T-helper 9 cell (primary cell): ENCODE data around the gene CNNM4.

Experiments used
- DNase-seq: peaks from one replicate; pipeline ENCODE4 v3.0.0-alpha.2; 2020

The CNNM4 gene

DNA sequence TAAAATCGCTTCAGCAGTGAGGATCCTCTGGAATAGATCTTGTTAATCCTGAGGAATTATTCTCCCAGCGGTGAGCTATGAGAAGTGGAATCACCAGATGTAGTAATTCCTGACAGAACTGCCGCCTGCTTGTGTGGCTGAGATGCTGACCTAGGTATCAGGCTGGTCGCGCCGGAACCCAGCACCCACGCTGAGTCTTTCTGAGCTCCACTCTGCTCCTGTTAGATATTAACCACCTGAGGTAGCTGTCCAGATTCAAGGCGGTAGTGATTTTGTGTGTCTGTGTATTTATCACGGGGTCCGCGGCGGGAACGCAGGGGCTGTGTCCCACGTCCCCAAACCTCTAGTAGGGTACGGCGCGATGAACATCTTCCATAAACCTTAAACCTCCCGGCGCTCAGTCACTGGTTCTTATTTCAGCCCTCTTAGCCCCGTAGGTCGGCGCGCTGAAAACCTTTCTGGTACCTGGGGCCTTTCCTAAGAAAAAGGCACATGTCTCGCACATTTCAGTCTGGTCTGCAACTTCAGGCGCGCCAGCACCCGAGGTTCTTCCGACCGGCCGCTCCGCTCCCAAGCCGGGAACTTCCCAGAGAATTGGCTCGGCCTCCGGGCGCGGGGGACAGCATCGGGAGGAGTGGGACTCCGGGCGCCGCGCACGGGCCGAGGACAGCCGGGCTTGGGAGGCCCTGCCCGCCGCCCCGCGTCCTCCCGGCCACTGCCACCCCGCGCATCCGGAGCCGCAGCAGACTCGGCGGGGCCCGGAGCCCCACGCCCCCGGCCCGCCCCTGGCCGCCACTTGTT lies 54.8 kb downstream of the CNNM4 start:
- no peak for DNase-seq

DNA sequence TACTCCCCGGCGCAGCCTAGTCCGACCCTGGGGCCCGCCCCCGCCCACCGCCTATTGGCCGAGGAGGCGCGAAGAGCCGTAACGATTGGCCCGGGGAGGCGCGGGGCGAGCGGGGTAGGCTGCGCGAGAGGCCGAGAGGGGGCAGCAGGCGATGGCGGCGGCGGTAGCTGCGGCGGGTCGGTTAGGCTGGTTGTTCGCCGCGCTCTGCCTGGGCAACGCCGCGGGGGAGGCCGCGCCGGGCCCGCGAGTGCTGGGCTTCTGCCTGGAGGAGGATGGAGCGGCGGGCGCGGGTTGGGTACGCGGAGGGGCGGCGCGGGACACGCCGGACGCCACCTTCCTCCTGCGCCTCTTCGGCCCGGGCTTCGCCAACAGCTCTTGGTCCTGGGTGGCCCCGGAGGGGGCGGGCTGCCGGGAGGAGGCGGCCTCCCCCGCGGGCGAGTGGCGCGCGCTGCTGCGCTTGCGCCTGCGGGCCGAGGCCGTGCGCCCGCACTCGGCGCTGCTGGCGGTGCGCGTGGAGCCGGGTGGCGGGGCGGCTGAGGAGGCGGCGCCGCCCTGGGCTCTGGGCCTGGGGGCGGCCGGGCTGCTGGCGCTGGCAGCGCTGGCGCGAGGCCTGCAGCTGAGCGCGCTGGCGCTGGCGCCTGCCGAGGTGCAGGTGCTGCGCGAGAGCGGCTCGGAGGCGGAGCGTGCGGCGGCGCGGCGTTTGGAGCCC lies 55.6 kb downstream of the CNNM4 start, which contains the start of gene CNNM3:
Gene CNNM3 (plus strand): TSS at position 142 of the 709 bp plus-strand sequence. CDS start 10 bp downstream, at position 152.
- DNase-seq, result peak; percentile 93

- DNase-seq, result no peak
Observed at GRCh38 chr2:96816836-96817702, 56.4 kb downstream of the CNNM4 start.

DNA sequence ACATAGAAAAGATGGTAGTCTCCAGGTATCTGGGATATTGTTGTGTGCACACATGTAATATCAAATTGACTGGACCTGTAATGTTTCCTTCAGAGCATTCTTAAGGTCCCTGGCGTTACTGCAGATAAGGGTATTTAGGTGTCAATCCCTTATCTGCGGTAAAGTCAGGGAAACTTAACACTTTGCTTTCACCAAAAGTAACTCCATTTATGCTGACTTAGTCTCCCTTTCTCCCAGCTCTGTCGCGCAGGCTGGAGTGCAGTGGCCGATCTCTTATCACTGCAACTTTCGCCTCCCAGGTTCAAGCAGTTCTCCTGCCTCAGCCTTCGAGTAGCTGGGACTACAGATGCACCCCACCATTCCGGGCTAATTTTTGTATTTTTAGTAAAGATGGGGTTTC lies 57.2 kb downstream of the CNNM4 start:
- no peak for DNase-seq

DNA sequence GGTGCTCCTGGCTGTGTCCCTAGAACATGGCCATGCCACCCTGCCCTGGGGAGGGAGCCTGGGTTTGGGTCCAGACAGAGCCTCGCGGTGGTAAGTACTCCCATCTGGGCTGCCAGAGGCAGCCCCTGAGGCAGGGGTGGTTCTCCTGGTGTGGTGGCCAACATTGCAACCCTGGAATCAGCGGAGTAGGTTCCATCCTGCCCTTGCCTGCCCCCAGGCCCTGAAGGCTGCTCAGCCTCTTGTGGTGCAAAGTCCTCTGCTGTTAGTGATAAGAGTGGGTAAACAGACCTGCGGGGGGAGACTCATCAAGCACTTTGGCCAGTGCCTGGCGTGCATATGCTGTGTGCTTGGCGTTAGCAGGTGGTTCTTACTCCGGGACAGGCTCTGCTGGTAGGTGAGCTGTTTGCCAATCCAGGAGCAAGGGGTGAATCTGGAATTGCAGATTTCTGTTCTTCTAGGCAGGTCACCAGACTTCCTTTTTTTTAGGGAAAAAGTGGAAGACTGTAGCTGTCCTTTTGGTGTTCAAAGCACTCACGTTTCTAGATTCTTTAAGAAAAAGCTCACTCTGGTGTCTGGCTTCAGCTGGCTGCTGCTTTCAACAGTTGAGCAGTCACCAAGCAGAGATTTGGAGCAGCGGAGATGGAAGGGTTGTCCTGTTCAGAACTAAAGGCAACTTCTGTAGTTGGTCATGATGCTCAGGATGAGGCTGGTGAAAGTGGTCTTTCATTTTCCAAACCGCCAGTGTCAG lies 58.6 kb downstream of the CNNM4 start:
- no peak for DNase-seq

DNA sequence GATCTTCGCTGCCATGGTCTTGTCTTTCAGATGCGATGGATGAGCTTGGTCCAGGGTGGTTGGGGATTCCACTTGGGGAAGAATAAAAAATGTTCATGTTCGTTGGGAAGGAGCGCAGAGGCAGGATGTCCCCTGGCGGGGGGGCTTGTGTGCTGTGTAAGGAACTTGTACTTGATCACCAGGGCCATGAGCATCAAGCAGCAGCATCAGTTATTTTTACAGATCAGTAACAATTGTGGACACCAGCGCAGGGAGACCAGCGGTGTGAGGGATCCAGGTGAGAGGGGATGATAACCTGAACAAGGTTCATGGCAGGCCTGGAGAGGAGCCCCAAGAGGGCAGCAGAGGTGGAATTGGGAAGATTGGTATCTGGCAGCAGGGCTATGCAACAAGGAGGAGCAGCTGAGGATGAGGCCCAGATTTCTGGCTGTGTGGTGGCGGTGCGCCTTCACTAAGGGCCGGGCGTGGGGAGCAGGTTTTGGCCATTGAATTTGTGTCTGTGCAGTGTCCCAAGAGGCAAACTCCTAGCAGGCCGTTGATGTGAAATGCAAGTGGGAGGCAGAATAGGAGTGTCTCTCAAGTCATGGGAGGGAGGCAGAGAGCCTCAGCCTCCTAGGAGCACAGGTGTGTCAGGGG lies 59.3 kb downstream of the CNNM4 start:
- DNase-seq, result no peak

- no peak for DNase-seq
Observed at GRCh38 chr2:96821113-96821675, 60.5 kb downstream of the CNNM4 start.

GRCh38 chr2:96822786-96823185 lies 62.1 kb downstream of the CNNM4 start:
- DNase-seq, result no peak

- DNase-seq, result no peak
Observed at GRCh38 chr2:96823198-96823597, 62.5 kb downstream of the CNNM4 start.

DNA sequence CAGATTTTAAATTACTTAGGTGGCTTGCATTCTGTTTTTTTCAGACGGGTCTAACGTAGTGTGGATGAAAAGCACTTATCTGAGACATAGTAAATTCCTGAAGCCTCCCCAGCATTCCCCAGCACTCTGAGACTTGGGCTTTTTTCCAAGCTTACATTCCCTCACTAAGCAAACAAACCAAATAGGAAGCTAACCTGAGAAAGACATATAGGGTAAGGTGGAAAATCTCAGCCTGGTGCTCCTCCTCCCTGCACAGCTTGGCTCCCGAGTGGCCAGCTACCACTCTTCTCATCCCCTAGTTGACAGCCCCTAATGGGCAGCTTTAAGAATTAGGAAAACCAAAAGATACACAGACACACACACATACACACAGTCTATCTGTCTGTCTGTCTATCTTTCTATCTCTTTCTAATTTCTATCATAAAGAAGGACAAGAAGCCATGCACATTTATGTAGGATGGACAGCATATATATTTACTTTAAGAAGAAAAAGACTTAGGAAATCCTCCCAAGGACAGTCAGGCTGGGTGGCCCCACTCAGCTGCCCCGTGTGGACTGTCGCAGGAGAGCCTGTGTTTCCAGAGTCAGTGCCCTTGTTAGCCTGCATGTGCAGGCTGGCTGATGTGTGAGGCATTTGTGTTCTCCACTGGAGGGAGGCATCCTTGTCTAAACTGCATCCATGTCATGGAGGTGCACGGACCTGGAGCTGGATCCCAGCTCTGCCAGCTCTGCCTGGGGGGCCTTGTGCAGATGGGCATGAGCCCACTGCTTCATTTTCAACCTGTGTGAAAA lies 63.6 kb downstream of the CNNM4 start:
- no peak for DNase-seq

DNA sequence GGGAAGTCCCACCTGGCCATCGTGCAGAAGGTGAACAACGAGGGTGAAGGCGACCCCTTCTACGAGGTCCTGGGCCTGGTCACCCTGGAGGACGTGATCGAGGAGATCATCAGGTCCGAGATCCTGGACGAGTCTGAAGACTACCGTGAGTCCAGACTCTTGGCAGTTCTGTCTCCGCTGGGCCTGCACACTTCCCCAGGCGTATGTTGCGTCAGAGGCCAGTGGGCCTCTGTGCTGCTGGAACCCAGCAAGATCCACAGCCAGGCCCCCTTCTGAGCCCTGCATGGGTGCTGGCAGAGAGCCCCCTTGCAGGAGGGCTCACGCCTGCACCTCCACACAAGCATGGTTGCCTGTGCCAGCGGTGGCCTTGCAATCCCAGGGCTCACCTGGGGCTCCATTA lies 64.4 kb downstream of the CNNM4 start:
- no peak for DNase-seq

GRCh38 chr2:96826546-96827278 lies 66.0 kb downstream of the CNNM4 start:
- no peak for DNase-seq

GRCh38 chr2:96828436-96828835 lies 67.7 kb downstream of the CNNM4 start:
- no peak for DNase-seq

- no peak for DNase-seq
Observed at GRCh38 chr2:96828874-96829273, 68.2 kb downstream of the CNNM4 start.

DNA sequence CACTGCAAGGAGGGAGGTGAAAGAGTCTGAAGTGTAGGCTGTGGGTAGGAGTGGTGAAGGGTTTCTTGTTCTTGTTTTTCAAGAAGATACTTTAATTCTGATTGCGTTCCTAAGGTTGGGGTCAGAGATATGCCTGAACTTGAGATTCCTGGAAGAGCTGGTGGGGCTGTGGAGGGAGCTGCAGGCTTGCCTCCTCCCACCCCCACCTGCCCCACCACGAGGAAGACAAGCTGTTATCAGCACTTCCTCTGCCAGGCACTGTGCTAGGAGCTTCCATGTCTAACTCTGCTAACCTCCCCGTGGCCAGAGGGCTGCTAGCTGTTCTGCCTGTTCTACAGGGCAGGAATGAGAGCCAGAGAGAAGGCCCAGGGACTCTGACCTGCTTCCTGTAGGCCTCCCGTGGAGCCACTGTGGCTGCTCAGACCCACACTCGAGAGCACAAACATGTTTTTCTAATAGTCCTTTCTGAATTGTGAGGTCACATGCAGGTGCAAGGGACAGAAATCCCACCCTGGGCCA lies 69.4 kb downstream of the CNNM4 start:
- no peak for DNase-seq

DNA sequence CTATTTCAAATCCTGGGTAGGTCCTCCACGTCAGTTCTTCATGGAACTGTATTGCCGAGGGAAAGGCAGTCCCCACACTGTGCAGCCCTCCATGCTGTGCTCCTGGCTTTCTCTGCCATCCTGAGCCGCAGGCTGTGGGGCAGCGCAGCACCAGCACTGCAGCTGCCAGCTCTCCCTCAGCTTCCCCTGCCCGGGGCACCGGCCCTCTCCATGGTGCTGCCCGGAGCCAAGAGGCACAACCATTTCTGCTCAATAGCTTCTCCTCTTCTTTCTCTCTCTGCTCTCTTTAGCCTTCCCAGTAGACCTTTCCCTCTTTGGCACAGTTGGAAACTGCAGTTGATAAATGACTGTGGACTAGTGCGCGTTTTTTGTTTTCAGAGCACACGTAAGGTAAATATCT lies 71.0 kb downstream of the CNNM4 start:
- no peak for DNase-seq

DNA sequence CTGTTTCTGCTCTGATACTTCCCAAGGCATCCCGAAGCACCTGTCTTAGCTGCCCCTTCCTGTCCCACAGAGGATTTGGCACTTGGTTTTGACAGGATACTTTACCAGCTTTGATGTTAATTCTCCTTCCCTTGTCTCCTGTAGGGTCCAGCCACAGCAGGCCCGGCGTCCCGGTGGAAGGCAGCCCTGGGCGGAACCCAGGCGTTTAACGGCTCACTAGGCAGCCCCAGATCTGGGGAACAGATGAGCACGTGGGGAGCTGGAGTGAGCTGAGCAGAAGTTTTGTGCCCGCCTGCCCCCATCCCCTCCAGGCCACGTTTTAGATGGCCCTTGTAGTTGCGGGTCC lies 71.7 kb downstream of the CNNM4 start:
- no peak for DNase-seq

DNA sequence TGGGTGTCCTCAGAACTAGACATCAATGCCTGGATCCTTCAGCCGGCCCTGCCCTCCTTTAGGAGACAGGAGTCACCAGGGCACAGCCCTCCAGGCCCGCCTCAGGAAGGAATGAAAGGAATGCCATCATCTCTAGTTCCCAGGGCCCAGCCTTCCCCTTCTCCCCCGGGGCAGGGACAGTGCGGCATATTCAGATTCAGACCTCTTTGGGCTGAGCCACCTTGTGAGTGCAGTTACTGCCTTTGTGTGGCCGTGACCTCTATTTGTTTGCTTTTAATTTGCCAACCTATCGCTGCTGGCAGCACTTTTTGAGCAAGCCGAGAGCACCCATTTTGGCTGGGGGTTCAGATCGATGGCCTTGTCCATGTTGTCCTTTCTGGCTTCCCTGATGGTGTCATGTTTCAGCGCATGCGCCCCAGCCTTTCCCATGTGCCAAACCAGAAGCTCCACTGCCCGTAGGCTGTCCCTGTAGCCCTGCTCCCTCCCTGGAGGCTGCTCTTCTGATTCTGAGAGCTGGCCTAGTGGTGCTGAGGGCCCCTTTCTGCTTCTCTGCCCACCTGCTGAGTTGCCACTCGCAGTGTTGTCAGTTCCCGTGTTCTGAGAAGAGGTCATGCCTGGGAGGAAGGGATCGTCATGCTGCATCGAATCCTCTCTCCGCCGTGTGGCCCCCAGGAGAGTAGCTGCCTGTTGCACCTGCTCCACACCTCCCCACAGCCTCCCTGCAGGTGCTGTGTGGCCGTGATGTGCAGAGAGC lies 72.2 kb downstream of the CNNM4 start:
- no peak for DNase-seq

GRCh38 chr2:96835830-96836229 lies 75.1 kb downstream of the CNNM4 start:
- DNase-seq, result no peak
